Tibial nerve (tissue), 4 donors: ENCODE results near the gene AURKA.

Experiments used
- CTCF ChIP-seq, 5 experiments: fragments of 200-600 bp in 3 of 5; fragments of 450-650 bp in 2 of 5; sonication (generic) in 3 of 5; IDR thresholded peaks; one replicate each; pipeline ENCODE4 v1.5.1; 2016 to 2019; ENCODE audit warnings: antibody characterized with exemption in 5 of 5, mild to moderate bottlenecking in 3 of 5, moderate library complexity in 2 of 5
- EP300 ChIP-seq, 2 donors: sonication (generic); formaldehyde crosslinking; IDR thresholded peaks; one replicate each; pipeline ENCODE4 v1.6.1; 2017; ENCODE audit warnings: antibody characterized with exemption in 2 of 2, mild to moderate bottlenecking in 1 of 2
- POLR2A ChIP-seq, 2 donors: fragments of 450-650 bp; IDR thresholded peaks; one replicate each; pipeline ENCODE4 v1.6.1; 2017; ENCODE audit warnings: antibody characterized with exemption in 2 of 2, mild to moderate bottlenecking in 2 of 2, moderate library complexity in 2 of 2

- TF ChIP-seq CTCF (IDR thresholded peaks at IDR 0.05) = no peak
- no peak for TF ChIP-seq POLR2A (IDR thresholded peaks at IDR 0.05)
- no peak for TF ChIP-seq EP300 (IDR thresholded peaks at IDR 0.05)
Observed at GRCh38 chr20:56428881-56429280, 36.9 kb upstream of the AURKA start.
